Hepatocyte (in vitro differentiated cells): Measurements from ENCODE around the gene CSKMT. TPM values are rescaled to one million over a fixed set of nuclear protein-coding genes. Genes with fewer than 3 reads are reported as not detected.
"Not testable (repeated sequence)": the region's sequence is repeated elsewhere in the genome, so short reads cannot be mapped to it uniquely, and the experiment has no call there.

Source experiments
- DNase-seq: peaks from one replicate; pipeline ENCODE4 v3.0.0-alpha.2; 2016; ENCODE audit warnings: low spot score
- H2AFZ ChIP-seq: fragments of 200-600 bp; sonication (generic); 2 replicates; pipeline ENCODE4 v1.6.0; 2016; ENCODE audit warnings: antibody characterized with exemption, mild to moderate bottlenecking
- H3K27ac ChIP-seq: fragments of 200-600 bp; sonication (generic); 2 replicates; pipeline ENCODE4 v1.5.1; 2016; ENCODE audit warnings: mild to moderate bottlenecking
- H3K27me3 ChIP-seq: fragments of 200-600 bp; sonication (generic); 2 replicates; pipeline ENCODE4 v1.6.1; 2016
- H3K36me3 ChIP-seq: fragments of 200-600 bp; sonication (generic); replicated peaks from 2 replicates; pipeline ENCODE4 v1.5.1; 2016; ENCODE audit warnings: low read depth; ENCODE audit not compliant: insufficient read depth
- H3K4me1 ChIP-seq: fragments of 200-600 bp; sonication (generic); 2 replicates; pipeline ENCODE4 v1.5.1; 2016; ENCODE audit warnings: mild to moderate bottlenecking, moderate library complexity; ENCODE audit not compliant: insufficient read depth
- H3K4me2 ChIP-seq: fragments of 200-600 bp; sonication (generic); 2 replicates; pipeline ENCODE4 v1.6.0; 2016
- H3K4me3 ChIP-seq: fragments of 200-600 bp; sonication (generic); 2 replicates; pipeline ENCODE4 v1.5.1; 2016; ENCODE audit warnings: mild to moderate bottlenecking
- H3K79me2 ChIP-seq: fragments of 200-600 bp; sonication (generic); 2 replicates; pipeline ENCODE4 v1.6.0; 2017; ENCODE audit warnings: mild to moderate bottlenecking
- H3K9me2 ChIP-seq: fragments of 200-600 bp; sonication (generic); replicated peaks from 2 replicates; pipeline ENCODE4 v1.6.0; 2017; ENCODE audit warnings: mild to moderate bottlenecking; ENCODE audit not compliant: insufficient read depth
- H3K9me3 ChIP-seq: fragments of 200-600 bp; sonication (generic); 2 replicates; pipeline ENCODE4 v1.5.1; 2016; ENCODE audit warnings: low read depth, mild to moderate bottlenecking
- H4K20me1 ChIP-seq: fragments of 200-600 bp; sonication (generic); 2 replicates; pipeline ENCODE4 v1.6.0; 2016; ENCODE audit warnings: mild to moderate bottlenecking; ENCODE audit not compliant: insufficient read depth, poor library complexity, severe bottlenecking
- EZH2 ChIP-seq: fragments of 200-600 bp; sonication (generic); IDR thresholded peaks from 2 replicates; pipeline ENCODE4 v1.6.1; 2016; ENCODE audit warnings: antibody characterized with exemption, mild to moderate bottlenecking, borderline replicate concordance
- EZH2phosphoT487 ChIP-seq: fragments of 200-600 bp; sonication (generic); IDR thresholded peaks from one replicate; pipeline ENCODE4 v1.6.1; 2018; ENCODE audit warnings: antibody characterized with exemption, mild to moderate bottlenecking, low read depth, moderate library complexity; ENCODE audit not compliant: unreplicated experiment, severe bottlenecking
- WGBS: methylation state at CpG from one replicate; pipeline ENCODE4 v1.1.6; 2016; ENCODE audit warnings: low lambda C conversion rate; ENCODE audit errors: missing lambda C conversion rate; 5-methylcytosine and 5-hydroxymethylcytosine counted together
- polyA plus RNA-seq: library from polyadenylated mRNA; unstranded; fragments of >200 nt; fragmentation: Nextera tagmentation; extraction: Ambion mirVana; gene quantifications from 2 replicates; pipeline ENCODE4 v1.2.1, GENCODE V29; 2016
- total RNA-seq: library from RNA; depleted of rRNA; stranded (reverse); fragments of >200 nt; gene quantifications from 2 replicates; pipeline ENCODE4 v1.2.3, GENCODE V29; 2014
- TF ChIP-seq, protein P1 (sequence below): fragments of 200-600 bp; sonication (generic); IDR thresholded peaks from 2 replicates; pipeline ENCODE4 v1.5.1; 2016; ENCODE audit warnings: antibody characterized with exemption, mild to moderate bottlenecking; ENCODE audit not compliant: poor library complexity

Gene CSKMT
- total and polyA plus RNA-seq, 2 experiments from 2014 or later: 5.7 to 22.5 TPM

DNA sequence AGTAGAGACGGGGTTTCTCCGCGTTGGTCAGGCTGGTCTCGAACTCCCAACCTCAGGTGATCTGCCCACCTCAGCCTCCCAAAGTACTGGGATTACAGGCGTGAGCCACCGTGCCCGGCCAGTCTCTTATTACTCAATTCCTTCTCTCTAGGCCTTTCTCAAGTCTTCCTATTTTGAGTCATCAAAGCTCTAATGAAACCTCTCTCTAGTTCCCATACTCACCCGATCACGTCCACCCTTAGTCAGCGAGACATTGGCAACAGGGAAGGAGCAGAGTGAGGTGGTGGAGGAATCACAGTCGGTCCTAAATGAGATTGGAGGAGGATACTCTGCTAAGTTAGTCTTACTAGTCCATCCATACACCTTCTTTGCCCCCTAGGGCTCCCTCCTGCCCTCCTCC is 37.1 kb downstream of the CSKMT start:
- Histone ChIP-seq H3K79me2 (peaks cover 15% of the 10 kb centered on the region), H3K4me1 (peaks cover 16% of the 10 kb centered on the region), H3K27me3 (no peaks in the 10 kb centered on the region), H2AFZ (no peak overlapping the region), H3K9me2 (no peaks in the 10 kb centered on the region), H3K9me3 (no peaks in the 10 kb centered on the region), H3K36me3 (no peaks in the 10 kb centered on the region), H3K27ac (no peak overlapping the region), H3K4me3 (no peak overlapping the region), H4K20me1 (no peaks in the 10 kb centered on the region), H3K4me2 (no peak overlapping the region)
- TF ChIP-seq EZH2phosphoT487: no peak
- no peak for TF ChIP-seq EZH2
- TF ChIP-seq, protein P1, sequence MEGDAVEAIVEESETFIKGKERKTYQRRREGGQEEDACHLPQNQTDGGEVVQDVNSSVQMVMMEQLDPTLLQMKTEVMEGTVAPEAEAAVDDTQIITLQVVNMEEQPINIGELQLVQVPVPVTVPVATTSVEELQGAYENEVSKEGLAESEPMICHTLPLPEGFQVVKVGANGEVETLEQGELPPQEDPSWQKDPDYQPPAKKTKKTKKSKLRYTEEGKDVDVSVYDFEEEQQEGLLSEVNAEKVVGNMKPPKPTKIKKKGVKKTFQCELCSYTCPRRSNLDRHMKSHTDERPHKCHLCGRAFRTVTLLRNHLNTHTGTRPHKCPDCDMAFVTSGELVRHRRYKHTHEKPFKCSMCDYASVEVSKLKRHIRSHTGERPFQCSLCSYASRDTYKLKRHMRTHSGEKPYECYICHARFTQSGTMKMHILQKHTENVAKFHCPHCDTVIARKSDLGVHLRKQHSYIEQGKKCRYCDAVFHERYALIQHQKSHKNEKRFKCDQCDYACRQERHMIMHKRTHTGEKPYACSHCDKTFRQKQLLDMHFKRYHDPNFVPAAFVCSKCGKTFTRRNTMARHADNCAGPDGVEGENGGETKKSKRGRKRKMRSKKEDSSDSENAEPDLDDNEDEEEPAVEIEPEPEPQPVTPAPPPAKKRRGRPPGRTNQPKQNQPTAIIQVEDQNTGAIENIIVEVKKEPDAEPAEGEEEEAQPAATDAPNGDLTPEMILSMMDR: no peak
- WGBS: over 99% methylated on average over 11 of the region's 11 CpGs
- no peak for DNase-seq

DNA sequence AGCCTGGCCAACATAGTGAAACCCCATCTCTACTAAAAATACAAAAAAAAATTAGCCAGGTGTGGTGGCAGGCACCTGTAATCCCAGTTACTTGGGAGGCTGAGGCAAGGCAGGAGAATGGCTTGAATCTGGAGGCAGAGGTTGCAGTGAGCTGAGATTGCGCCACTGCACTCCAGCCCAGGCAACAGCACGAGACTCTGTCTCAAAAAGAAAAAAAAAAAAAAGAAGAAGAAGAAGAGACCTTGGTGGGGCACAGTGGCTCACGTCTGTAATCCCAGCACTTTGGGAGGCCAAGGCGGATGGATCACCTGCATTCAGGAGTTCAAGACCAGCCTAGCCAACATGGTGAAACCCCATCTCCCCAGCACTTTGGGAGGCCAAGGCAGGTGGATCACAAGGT is 38.8 kb downstream of the CSKMT start:
- H3K9me2 ChIP-seq, H3K4me3 ChIP-seq, DNase-seq, H4K20me1 ChIP-seq, H3K27ac ChIP-seq, H3K36me3 ChIP-seq, H2AFZ ChIP-seq, H3K27me3 ChIP-seq, H3K9me3 ChIP-seq, H3K4me2 ChIP-seq: not testable (repeated sequence)
- peaks cover 31% of the 10 kb centered on the region for H3K4me1 ChIP-seq
- peaks cover 25% of the 10 kb centered on the region for H3K79me2 ChIP-seq
- WGBS: 100% methylated on average over 4 of the region's 4 CpGs

DNA sequence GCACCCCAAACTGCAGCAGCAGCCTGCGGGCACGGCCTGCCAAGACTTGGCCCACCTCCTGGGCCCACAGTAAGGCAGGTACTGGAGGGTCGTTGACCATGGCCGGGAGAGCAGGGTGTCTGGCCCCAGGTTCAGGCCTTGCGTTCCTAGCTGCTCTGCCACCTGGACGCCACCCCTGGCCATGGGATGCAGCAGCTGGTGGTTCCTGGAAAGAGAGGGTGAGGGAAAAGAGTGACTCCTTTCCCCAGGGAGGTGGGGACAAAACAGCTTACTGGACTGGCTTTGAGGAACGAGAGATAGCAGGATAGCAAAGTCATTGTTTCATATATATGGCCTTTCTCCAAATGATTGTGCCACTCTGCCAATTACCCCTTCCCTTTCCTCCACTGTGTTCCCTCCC is 40.3 kb downstream of the CSKMT start:
- peak overlapping the region; percentile 66 for H2AFZ ChIP-seq
- H3K9me3 ChIP-seq: no peaks in the 10 kb centered on the region
- H4K20me1 ChIP-seq: no peaks in the 10 kb centered on the region
- H3K9me2 ChIP-seq: no peaks in the 10 kb centered on the region
- TF ChIP-seq, protein P1: no peak
- TF ChIP-seq EZH2phosphoT487 (no peak), EZH2 (no peak)
- WGBS: 71% methylated on average over 7 of the region's 7 CpGs
- peak overlapping the region; percentile 84 for H3K4me2 ChIP-seq
- H3K4me3 ChIP-seq: peak overlapping the region; percentile 35
- no peaks in the 10 kb centered on the region for H3K36me3 ChIP-seq
- no peak for DNase-seq
- H3K4me1 ChIP-seq: peaks cover 37% of the 10 kb centered on the region
- no peaks in the 10 kb centered on the region for H3K27me3 ChIP-seq
- peaks cover 25% of the 10 kb centered on the region for H3K79me2 ChIP-seq
- H3K27ac ChIP-seq: peak overlapping the region; percentile 85

DNA sequence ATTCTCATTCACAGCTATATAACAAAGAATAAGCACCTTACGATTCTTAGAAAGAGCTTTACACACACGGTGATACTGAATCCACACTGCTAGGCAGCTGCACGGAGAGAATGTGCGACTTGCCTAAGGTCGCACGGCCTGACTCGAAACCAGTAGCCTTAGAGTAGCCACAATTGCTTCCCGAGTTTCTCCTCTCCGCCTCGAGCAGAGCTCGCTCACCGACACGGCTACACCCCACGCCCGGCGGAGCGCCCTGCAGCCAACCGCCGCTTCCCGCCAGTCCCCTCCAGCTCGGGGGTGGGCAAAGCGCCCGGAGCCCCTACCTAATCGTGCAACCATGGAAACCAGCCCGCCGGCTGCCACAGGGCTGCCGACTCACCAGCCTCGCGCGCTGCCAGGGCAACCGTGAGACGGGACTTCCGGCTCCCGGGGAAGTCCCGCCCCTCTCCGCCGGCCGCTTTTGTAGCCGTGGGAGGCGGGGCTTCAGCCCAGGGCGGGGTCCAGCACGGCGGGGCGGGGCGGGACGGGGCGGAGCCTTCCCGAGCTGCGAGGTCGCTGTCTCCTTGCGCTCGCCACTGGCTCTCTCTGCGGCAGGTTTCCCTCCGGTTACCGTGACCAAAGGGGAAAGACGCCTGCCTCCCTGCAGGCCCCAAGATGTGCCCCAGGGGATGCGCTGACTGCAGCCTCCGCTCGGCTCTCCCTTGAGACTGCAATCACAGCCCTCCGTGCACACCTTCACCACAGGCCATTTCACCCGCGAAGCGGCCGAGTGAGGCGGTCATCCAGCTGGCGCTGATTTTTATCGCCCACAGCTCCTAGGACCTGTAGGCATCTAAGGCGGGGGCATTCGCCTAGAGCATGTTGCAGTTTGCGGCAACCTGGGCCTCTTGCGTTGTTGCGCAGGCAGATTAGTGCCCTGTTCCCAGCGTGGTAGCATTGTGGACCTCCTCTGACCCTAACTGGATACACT is 41.1 kb downstream of the CSKMT start:
- Histone ChIP-seq H3K79me2 (peaks cover 25% of the 10 kb centered on the region), H3K4me3 (peak overlapping the region; percentile 35), H3K9me3 (no peaks in the 10 kb centered on the region), H4K20me1 (no peaks in the 10 kb centered on the region), H3K4me1 (peaks cover 37% of the 10 kb centered on the region), H3K27me3 (no peaks in the 10 kb centered on the region), H3K36me3 (no peaks in the 10 kb centered on the region), H2AFZ (peak overlapping the region; percentile 66), H3K27ac (peak overlapping the region; percentile 85), H3K4me2 (peak overlapping the region; percentile 85), H3K9me2 (no peaks in the 10 kb centered on the region)
- WGBS: 4% methylated on average over 64 of the region's 73 CpGs
- TF ChIP-seq, protein P1: no peak
- TF ChIP-seq EZH2phosphoT487: no peak
- TF ChIP-seq EZH2: no peak
- peak; percentile 99 for DNase-seq
